Loucy (cell line): ENCODE data around the gene PMFBP1.
A peak's percentile ranks its signal among the peaks of the same experiment; 100 is the strongest.

Experiments used
- H2AFZ ChIP-seq: fragments of 200-600 bp; sonication (generic); 2 replicates; pipeline ENCODE4 v1.6.0; 2016; ENCODE audit warnings: antibody characterized with exemption, mild to moderate bottlenecking, low read length, moderate library complexity
- H3F3A ChIP-seq: fragments of 200-600 bp; 2 replicates; pipeline ENCODE4 v1.6.0; 2016; ENCODE audit warnings: antibody characterized with exemption, low read depth, mild to moderate bottlenecking
- H3K27me3 ChIP-seq: fragments of 200-600 bp; sonication (generic); 2 replicates; pipeline ENCODE4 v1.6.1; 2014; ENCODE audit warnings: low read length, mild to moderate bottlenecking; ENCODE audit not compliant: insufficient read depth, poor library complexity, severe bottlenecking
- H3K36me3 ChIP-seq: fragments of 200-600 bp; sonication (generic); 2 replicates; pipeline ENCODE4 v1.6.1; 2016; ENCODE audit warnings: low read length; ENCODE audit not compliant: insufficient read depth
- H3K4me1 ChIP-seq: fragments of 200-600 bp; sonication (generic); 2 replicates; pipeline ENCODE4 v1.5.1; 2014; ENCODE audit warnings: low read length, mild to moderate bottlenecking; ENCODE audit not compliant: insufficient read depth, poor library complexity, severe bottlenecking
- H3K4me2 ChIP-seq: fragments of 200-600 bp; sonication (generic); 2 replicates; pipeline ENCODE4 v1.6.0; 2014; ENCODE audit warnings: antibody characterized with exemption, low read length, low read depth, mild to moderate bottlenecking; ENCODE audit not compliant: poor library complexity, severe bottlenecking
- H3K4me3 ChIP-seq: fragments of 200-600 bp; sonication (generic); 2 replicates; pipeline ENCODE4 v1.5.1; 2014; ENCODE audit warnings: low read length, mild to moderate bottlenecking, mixed read lengths; ENCODE audit not compliant: poor library complexity, severe bottlenecking
- H3K79me2 ChIP-seq: fragments of 200-600 bp; sonication (generic); 2 replicates; pipeline ENCODE4 v1.6.1; 2014; ENCODE audit warnings: low read length; ENCODE audit not compliant: insufficient read depth
- H3K9ac ChIP-seq: fragments of 200-600 bp; sonication (generic); 2 replicates; pipeline ENCODE4 v1.6.0; 2014; ENCODE audit warnings: mild to moderate bottlenecking, low read depth, low read length, moderate library complexity; ENCODE audit not compliant: poor library complexity, severe bottlenecking
- H3K9me2 ChIP-seq: fragments of 200-600 bp; sonication (generic); replicated peaks from 2 replicates; pipeline ENCODE4 v1.6.1; 2016; ENCODE audit warnings: low read depth, low read length, mixed read lengths
- H3K9me3 ChIP-seq: fragments of 200-600 bp; sonication (generic); 2 replicates; pipeline ENCODE4 v1.6.1; 2014; ENCODE audit warnings: mild to moderate bottlenecking, antibody characterized with exemption, low read length, low read depth; ENCODE audit not compliant: insufficient read depth
- H4K20me1 ChIP-seq: fragments of 200-600 bp; sonication (generic); 2 replicates; pipeline ENCODE4 v1.6.0; 2014; ENCODE audit warnings: antibody characterized with exemption, low read length, mild to moderate bottlenecking; ENCODE audit not compliant: insufficient read depth, poor library complexity, severe bottlenecking
- EZH2phosphoT487 ChIP-seq: fragments of 200-600 bp; IDR thresholded peaks from 2 replicates; pipeline ENCODE4 v1.6.1; 2018; ENCODE audit warnings: antibody characterized with exemption, mild to moderate bottlenecking, moderate library complexity, borderline replicate concordance
- TF ChIP-seq, protein P1 (sequence below): fragments of 200-600 bp; sonication (generic); conservative IDR thresholded peaks from 2 replicates; pipeline ENCODE4 v1.5.1; 2014; ENCODE audit warnings: mild to moderate bottlenecking, antibody characterized with exemption, low read length

PMFBP1 gene

DNA sequence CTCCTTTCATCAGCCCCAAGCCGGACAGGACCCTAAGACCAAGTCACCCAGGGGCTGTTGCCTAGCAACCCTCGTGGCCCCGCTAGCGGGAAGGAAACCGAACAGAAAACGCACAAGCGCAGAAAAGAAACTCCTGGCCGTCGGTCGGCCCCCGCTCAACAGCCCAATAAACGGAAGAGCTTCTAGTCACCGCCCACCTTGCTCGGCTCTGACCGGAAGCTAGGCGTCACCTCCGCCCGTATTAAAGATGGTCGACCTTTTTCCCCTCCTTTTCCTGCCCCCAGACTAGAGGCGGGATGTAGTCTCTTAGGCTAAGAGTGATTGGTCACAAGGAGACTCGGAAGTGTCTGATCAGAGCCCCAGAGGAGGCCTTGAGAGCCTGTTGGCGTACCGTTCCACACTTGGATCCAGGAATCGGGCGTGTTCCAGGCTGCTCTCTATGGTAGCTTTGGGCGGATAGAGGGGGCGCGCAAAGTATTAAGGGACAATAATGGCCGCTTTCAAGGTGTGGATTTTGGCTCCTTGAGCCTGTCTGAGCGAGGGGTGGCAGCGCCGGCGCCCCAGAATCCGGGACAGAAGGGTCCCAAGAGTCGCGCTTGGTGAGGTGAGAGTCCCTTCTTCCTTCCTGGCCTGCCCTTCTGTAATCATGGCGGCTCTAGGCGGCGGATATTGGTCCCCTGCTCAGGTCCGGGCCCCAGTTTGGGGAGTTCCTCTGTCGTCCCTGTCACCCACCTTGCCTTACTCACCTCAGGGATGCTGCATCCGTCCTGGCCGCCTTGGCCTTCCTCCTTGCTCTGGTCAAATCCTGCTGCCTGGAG is 78.3 kb downstream of the PMFBP1 start, which contains the start of the genes DHX38 and TXNL4B:
Gene DHX38, plus strand, starts transcription at position 400 of the 818 bp plus-strand sequence. CDS start 2,311 bp downstream, outside the sequence.
Gene TXNL4B, minus strand, starts transcription at position 173 of the 818 bp plus-strand sequence. CDS start 2,871 bp downstream, outside the sequence.
- H4K20me1 ChIP-seq: peaks cover 23% of the 10 kb centered on the region
- H3K4me3 ChIP-seq: peak within 1 kb of the TSS; percentile 97
- TF ChIP-seq, protein P1, sequence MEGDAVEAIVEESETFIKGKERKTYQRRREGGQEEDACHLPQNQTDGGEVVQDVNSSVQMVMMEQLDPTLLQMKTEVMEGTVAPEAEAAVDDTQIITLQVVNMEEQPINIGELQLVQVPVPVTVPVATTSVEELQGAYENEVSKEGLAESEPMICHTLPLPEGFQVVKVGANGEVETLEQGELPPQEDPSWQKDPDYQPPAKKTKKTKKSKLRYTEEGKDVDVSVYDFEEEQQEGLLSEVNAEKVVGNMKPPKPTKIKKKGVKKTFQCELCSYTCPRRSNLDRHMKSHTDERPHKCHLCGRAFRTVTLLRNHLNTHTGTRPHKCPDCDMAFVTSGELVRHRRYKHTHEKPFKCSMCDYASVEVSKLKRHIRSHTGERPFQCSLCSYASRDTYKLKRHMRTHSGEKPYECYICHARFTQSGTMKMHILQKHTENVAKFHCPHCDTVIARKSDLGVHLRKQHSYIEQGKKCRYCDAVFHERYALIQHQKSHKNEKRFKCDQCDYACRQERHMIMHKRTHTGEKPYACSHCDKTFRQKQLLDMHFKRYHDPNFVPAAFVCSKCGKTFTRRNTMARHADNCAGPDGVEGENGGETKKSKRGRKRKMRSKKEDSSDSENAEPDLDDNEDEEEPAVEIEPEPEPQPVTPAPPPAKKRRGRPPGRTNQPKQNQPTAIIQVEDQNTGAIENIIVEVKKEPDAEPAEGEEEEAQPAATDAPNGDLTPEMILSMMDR: no peak
- TF ChIP-seq EZH2phosphoT487: no peak
- peaks cover 21% of the 10 kb centered on the region; the same call in 1 of the 2 replicates for H3K36me3 ChIP-seq
- peak within 1 kb of the TSS; percentile 94 for H3K9ac ChIP-seq
- no peaks in the 10 kb centered on the region for H3F3A ChIP-seq
- peak within 1 kb of the TSS; percentile 86 for H2AFZ ChIP-seq
- peaks cover 71% of the 10 kb centered on the region for H3K79me2 ChIP-seq
- H3K9me3 ChIP-seq: no peaks in the 10 kb centered on the region
- no peaks in the 10 kb centered on the region for H3K9me2 ChIP-seq
- peaks cover 31% of the 10 kb centered on the region for H3K4me1 ChIP-seq
- no peaks in the 10 kb centered on the region for H3K27me3 ChIP-seq
- peak within 1 kb of the TSS; percentile 90 for H3K4me2 ChIP-seq

DNA sequence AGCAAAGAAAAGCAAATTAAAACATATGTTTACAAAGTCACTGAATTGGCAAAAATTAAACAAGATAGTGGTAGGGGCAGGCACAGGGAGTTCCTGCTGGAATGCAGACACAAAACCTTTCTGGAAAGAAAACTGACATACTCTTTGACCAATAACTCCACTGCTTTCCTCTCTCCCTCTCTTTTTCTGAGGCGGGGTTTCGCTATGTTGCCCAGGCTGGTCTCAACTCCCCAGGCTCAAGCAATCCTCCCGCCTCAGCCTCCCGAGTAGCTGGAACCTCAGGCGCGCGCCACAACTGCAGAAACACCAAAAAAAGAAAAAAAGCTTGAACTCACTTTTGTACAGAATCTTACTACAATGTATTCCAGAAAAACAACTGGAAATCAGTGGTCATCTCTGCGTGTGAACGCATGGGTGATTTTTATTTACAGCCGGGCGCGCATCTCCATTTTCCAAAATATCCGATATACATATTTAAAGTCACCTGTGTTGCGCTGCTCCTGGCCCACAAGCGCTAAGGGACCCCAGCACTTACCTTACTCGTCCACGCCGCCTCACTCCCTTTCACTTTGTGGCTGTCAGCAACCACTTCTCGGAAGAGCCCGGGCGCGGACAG is 79.0 kb downstream of the PMFBP1 start:
- TF ChIP-seq, protein P1: no peak
- no peak for TF ChIP-seq EZH2phosphoT487

DNA sequence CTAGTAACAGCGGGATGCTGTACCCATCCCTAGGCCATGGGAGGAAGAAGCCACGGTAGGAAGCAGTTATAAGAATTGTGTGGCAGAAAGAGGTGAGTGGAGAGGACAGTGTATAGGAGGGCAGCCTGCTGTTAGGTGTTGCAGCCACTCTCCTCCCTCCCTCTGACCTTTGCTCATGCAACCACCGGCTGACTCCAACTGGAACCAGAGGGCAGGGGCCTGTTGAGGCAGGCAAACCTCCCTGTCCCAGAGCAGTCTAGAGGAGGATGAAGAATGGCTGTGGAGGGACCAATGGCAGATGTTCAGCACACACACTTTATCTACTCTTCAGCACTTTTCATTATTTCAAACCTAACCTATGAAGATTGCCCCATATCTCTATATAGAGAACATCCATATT is 80.7 kb downstream of the PMFBP1 start:
- Histone ChIP-seq H4K20me1 (peaks cover 23% of the 10 kb centered on the region), H3K9me2 (no peaks in the 10 kb centered on the region), H3K4me1 (peaks cover 30% of the 10 kb centered on the region), H3F3A (no peaks in the 10 kb centered on the region), H3K9me3 (no peaks in the 10 kb centered on the region), H3K27me3 (no peaks in the 10 kb centered on the region), H3K9ac (peak overlapping the region; percentile 94), H2AFZ (no peak overlapping the region), H3K4me3 (peak overlapping the region; percentile 97), H3K79me2 (peaks cover 59% of the 10 kb centered on the region), H3K36me3 (peaks cover 25% of the 10 kb centered on the region; the same call in 1 of the 2 replicates), H3K4me2 (peak overlapping the region; percentile 90)
- TF ChIP-seq, protein P1: no peak
- no peak for TF ChIP-seq EZH2phosphoT487

More for the DNA sequence above, 79.0 kb downstream of the PMFBP1 start:
- H3K4me3 ChIP-seq: peak overlapping the region; percentile 97
- H3K79me2 ChIP-seq: peaks cover 71% of the 10 kb centered on the region
- H2AFZ ChIP-seq: peak overlapping the region; percentile 86
- no peaks in the 10 kb centered on the region for H3K9me3 ChIP-seq
- H3K9me2 ChIP-seq: no peaks in the 10 kb centered on the region
- peak overlapping the region; percentile 90 for H3K4me2 ChIP-seq
- H3K9ac ChIP-seq: peak overlapping the region; percentile 94
- H3K36me3 ChIP-seq: peaks cover 26% of the 10 kb centered on the region; the same call in 1 of the 2 replicates
- H3K4me1 ChIP-seq: peaks cover 31% of the 10 kb centered on the region
- no peaks in the 10 kb centered on the region for H3K27me3 ChIP-seq
- peaks cover 23% of the 10 kb centered on the region for H4K20me1 ChIP-seq
- H3F3A ChIP-seq: no peaks in the 10 kb centered on the region
